Testis (tissue), 2 donors: ENCODE data around the gene ZNF160.
"Not testable (repeated sequence)": the region's sequence is repeated elsewhere in the genome, so short reads cannot be mapped to it uniquely, and the experiment has no call there.

Source experiments
- CTCF ChIP-seq, 3 experiments: fragments of 450-650 bp in 2 of 3; fragments of 200-600 bp in 1 of 3; sonication (generic) in 1 of 3; IDR thresholded peaks; one replicate each; pipeline ENCODE4 v1.5.1; 2016 to 2019; ENCODE audit warnings: antibody characterized with exemption in 3 of 3, mild to moderate bottlenecking in 2 of 3, moderate library complexity in 1 of 3
- POLR2A ChIP-seq: fragments of 450-650 bp; IDR thresholded peaks from one replicate; pipeline ENCODE4 v1.6.1; 2017; ENCODE audit warnings: antibody characterized with exemption, mild to moderate bottlenecking, moderate library complexity

- not testable (repeated sequence) for TF ChIP-seq POLR2A; CTCF (IDR thresholded peaks at IDR 0.05)
Measured at GRCh38 chr19:53096579-53096978, 6.6 kb downstream of the ZNF160 start.
